ENCODE results near the gene RNF181. TPM values are rescaled to one million over a fixed set of nuclear protein-coding genes. Genes with fewer than 3 reads are reported as not detected.

RNF181 gene
- total RNA-seq, 1 donor from 2014 or later, result 85.7 TPM

DNA sequence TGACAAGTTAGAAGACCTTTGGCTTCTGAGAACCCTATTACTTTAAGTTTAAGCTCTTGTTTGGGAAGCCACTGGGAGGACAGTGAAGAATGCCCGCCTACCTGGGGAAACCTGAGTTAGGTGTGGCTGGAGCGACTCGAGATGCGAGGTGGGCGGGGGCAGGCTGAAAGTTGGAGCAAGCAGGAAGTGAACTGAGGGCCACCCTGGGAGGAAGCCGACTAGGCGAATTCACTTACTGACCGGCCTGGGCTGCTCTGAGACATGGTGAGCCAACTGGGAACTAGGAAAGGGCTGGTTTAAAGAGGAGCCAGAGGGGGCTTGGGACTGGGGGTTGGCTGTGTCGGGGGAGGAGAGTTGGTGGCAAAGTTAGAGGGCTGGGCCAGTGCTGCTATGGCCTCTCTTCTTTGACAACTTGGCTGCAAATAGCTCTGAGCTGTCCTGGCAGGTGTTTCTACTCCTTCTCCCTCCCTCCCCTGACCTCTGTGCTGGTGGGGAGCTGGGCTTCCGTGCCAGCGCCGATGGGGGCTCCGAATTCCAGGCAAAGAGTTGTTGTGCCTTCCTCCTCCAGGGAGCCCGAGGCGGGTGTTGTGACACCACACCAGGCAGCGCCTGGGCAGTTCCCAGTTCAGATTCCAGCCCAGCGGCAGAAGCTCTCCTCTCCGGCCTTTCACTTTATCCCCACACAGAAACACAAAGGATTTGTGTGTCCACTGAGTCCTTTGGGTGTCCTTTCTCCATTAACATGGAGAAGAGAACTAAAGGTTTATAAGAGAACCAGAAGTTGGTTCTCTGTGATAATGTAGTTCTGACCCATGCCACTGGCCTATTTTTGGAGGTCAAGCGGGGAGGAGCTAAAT lies 17.9 kb upstream of the RNF181 start, which contains the start of gene VAMP8:
Gene VAMP8 (plus strand): TSS at position 201 of the 857 bp plus-strand sequence. CDS start 61 bp downstream, at position 262.
- peak within 1 kb of the TSS; percentile 96 for H3K27ac Mint-ChIP-seq
- H3K9me3 Mint-ChIP-seq (ENCODE audit: low read depth), result no peaks in the 10 kb centered on the region
- H3K4me1 Mint-ChIP-seq (ENCODE audit: low read depth), result peaks cover 27% of the 10 kb centered on the region
- no peak for TF ChIP-seq CTCF (IDR thresholded peaks at IDR 0.05; ENCODE audit: unreplicated experiment)
- H3K27me3 Mint-ChIP-seq, result no peaks in the 10 kb centered on the region
- no peak for DNase-seq (ENCODE audit: low spot score, unreplicated experiment)
- peaks cover 12% of the 10 kb centered on the region for H3K36me3 Mint-ChIP-seq (ENCODE audit: insufficient read depth)
- H3K4me3 Mint-ChIP-seq (ENCODE audit: low read depth), result peak within 1 kb of the TSS; percentile 86

GRCh38 chr2:85578243-85579180 lies 17.0 kb upstream of the RNF181 start:
- DNase-seq (ENCODE audit: low spot score, unreplicated experiment), result no peak
- H3K36me3 Mint-ChIP-seq (ENCODE audit: insufficient read depth), result peaks cover 14% of the 10 kb centered on the region

GRCh38 chr2:85579266-85579935 lies 16.1 kb upstream of the RNF181 start:
- H3K36me3 Mint-ChIP-seq (ENCODE audit: insufficient read depth), result peaks cover 15% of the 10 kb centered on the region
- DNase-seq (ENCODE audit: low spot score, unreplicated experiment), result no peak
- no peaks in the 10 kb centered on the region for H3K9me3 Mint-ChIP-seq (ENCODE audit: low read depth)
- H3K4me3 Mint-ChIP-seq (ENCODE audit: low read depth), result peak overlapping the region; percentile 86
- H3K27ac Mint-ChIP-seq, result no peak overlapping the region
- no peaks in the 10 kb centered on the region for H3K27me3 Mint-ChIP-seq
- peaks cover 27% of the 10 kb centered on the region for H3K4me1 Mint-ChIP-seq (ENCODE audit: low read depth)
- no peak for TF ChIP-seq CTCF (IDR thresholded peaks at IDR 0.05; ENCODE audit: unreplicated experiment)

More at GRCh38 chr2:85578243-85579180, 17.0 kb upstream of the RNF181 start:
- Mint-ChIP-seq H3K9me3 (ENCODE audit: low read depth) (no peaks in the 10 kb centered on the region), H3K27ac (peak overlapping the region; percentile 96), H3K27me3 (no peaks in the 10 kb centered on the region), H3K4me3 (ENCODE audit: low read depth) (peak overlapping the region; percentile 86), H3K4me1 (ENCODE audit: low read depth) (peaks cover 27% of the 10 kb centered on the region)
- TF ChIP-seq CTCF (IDR thresholded peaks at IDR 0.05; ENCODE audit: unreplicated experiment), result no peak

GRCh38 chr2:85580206-85580605 lies 15.3 kb upstream of the RNF181 start:
- no peak for DNase-seq (ENCODE audit: low spot score, unreplicated experiment)
- Mint-ChIP-seq H3K4me3 (ENCODE audit: low read depth) (no peak overlapping the region), H3K27me3 (no peaks in the 10 kb centered on the region), H3K4me1 (ENCODE audit: low read depth) (peaks cover 31% of the 10 kb centered on the region), H3K36me3 (ENCODE audit: insufficient read depth) (peaks cover 15% of the 10 kb centered on the region), H3K27ac (no peak overlapping the region), H3K9me3 (ENCODE audit: low read depth) (no peaks in the 10 kb centered on the region)
- no peak for TF ChIP-seq CTCF (IDR thresholded peaks at IDR 0.05; ENCODE audit: unreplicated experiment)

All from progenitor cell of endocrine pancreas (in vitro differentiated cells).